ENCODE data around the gene ASTL.

The ASTL gene

GRCh38 chr2:96159084-96159830 lies 21.0 kb upstream of the ASTL start:
- no peak for DNase-seq (ENCODE audit: low read depth)

- DNase-seq (ENCODE audit: low read depth) = no peak
Observed at GRCh38 chr2:96158554-96158940, 20.2 kb upstream of the ASTL start.

- DNase-seq (ENCODE audit: low read depth) = peak; percentile 94
Observed at GRCh38 chr2:96157649-96158553, 19.6 kb upstream of the ASTL start.

GRCh38 chr2:96156926-96157648 lies 18.8 kb upstream of the ASTL start:
- DNase-seq (ENCODE audit: low read depth) = no peak

- no peak for DNase-seq (ENCODE audit: low read depth)
Observed at GRCh38 chr2:96156011-96156820, 17.9 kb upstream of the ASTL start.

GRCh38 chr2:96154506-96155380 lies 16.4 kb upstream of the ASTL start:
- DNase-seq (ENCODE audit: low read depth) = no peak

- DNase-seq (ENCODE audit: low read depth) = no peak
Observed at GRCh38 chr2:96153991-96154431, 15.7 kb upstream of the ASTL start.

- DNase-seq (ENCODE audit: low read depth) = no peak
Observed at GRCh38 chr2:96153291-96153713, 15.0 kb upstream of the ASTL start.

- no peak for DNase-seq (ENCODE audit: low read depth)
Observed at GRCh38 chr2:96152304-96153161, 14.2 kb upstream of the ASTL start.

- no peak for DNase-seq (ENCODE audit: low read depth)
Observed at GRCh38 chr2:96151595-96152303, 13.4 kb upstream of the ASTL start.

- DNase-seq (ENCODE audit: low read depth) = no peak
Observed at GRCh38 chr2:96150791-96151594, 12.7 kb upstream of the ASTL start.

- no peak for DNase-seq (ENCODE audit: low read depth)
Observed at GRCh38 chr2:96150007-96150640, 11.8 kb upstream of the ASTL start.

- DNase-seq (ENCODE audit: low read depth) = peak; percentile 96
Observed at GRCh38 chr2:96148410-96149217, 10.3 kb upstream of the ASTL start.

GRCh38 chr2:96147593-96148201 lies 9.4 kb upstream of the ASTL start:
- no peak for DNase-seq (ENCODE audit: low read depth)

GRCh38 chr2:96146881-96147592 lies 8.7 kb upstream of the ASTL start:
- no peak for DNase-seq (ENCODE audit: low read depth)

Data from activated T-cell treated with anti-CD3 and anti-CD28 coated beads for 24 hours (primary cell).